ENCODE results near the gene PSD4.

The PSD4 gene

GRCh38 chr2:113228351-113228750 is 54.6 kb downstream of the PSD4 start:
- no peak overlapping the region for H3K4me2 ChIP-seq (ENCODE audit: low read length)
- TF ChIP-seq CTCF (IDR thresholded peaks at IDR 0.05; ENCODE audit: low read depth, low read length) (no peak), EZH2phosphoT487 (IDR thresholded peaks at IDR 0.05; ENCODE audit: low read depth) (no peak)
- no peaks in the 10 kb centered on the region for H3K4me1 ChIP-seq (ENCODE audit: low read length)
- no peak overlapping the region for H3K4me3 ChIP-seq (ENCODE audit: low read length)
- H3K9me3 ChIP-seq (ENCODE audit: insufficient read depth, low read length) = no peaks in the 10 kb centered on the region
- no peaks in the 10 kb centered on the region for H3K79me2 ChIP-seq (ENCODE audit: low read length)
- H3K27ac ChIP-seq (ENCODE audit: low read length) = no peak overlapping the region
- H2AFZ ChIP-seq (ENCODE audit: low read depth, low read length) = no peak overlapping the region
- no peaks in the 10 kb centered on the region for H3K27me3 ChIP-seq (ENCODE audit: low read depth, low read length)
- H3K9ac ChIP-seq (ENCODE audit: low read length) = no peak overlapping the region
- H3K36me3 ChIP-seq (replicated peaks; ENCODE audit: low read depth, low read length) = no peaks in the 10 kb centered on the region
- no peaks in the 10 kb centered on the region for H4K20me1 ChIP-seq (ENCODE audit: insufficient read depth, low read length)

- Histone ChIP-seq H3K9ac (ENCODE audit: low read length) (no peak overlapping the region), H3K4me1 (ENCODE audit: low read length) (no peaks in the 10 kb centered on the region), H3K9me3 (ENCODE audit: insufficient read depth, low read length) (no peaks in the 10 kb centered on the region), H3K27ac (ENCODE audit: low read length) (no peak overlapping the region), H3K79me2 (ENCODE audit: low read length) (no peaks in the 10 kb centered on the region), H3K4me2 (ENCODE audit: low read length) (no peak overlapping the region), H2AFZ (ENCODE audit: low read depth, low read length) (no peak overlapping the region), H4K20me1 (ENCODE audit: insufficient read depth, low read length) (no peaks in the 10 kb centered on the region), H3K36me3 (replicated peaks; ENCODE audit: low read depth, low read length) (no peaks in the 10 kb centered on the region), H3K4me3 (ENCODE audit: low read length) (no peak overlapping the region), H3K27me3 (ENCODE audit: low read depth, low read length) (no peaks in the 10 kb centered on the region)
- TF ChIP-seq EZH2phosphoT487 (IDR thresholded peaks at IDR 0.05; ENCODE audit: low read depth) (no peak), CTCF (IDR thresholded peaks at IDR 0.05; ENCODE audit: low read depth, low read length) (no peak)
Observed at GRCh38 chr2:113228991-113229716, 55.4 kb downstream of the PSD4 start.

GRCh38 chr2:113229795-113230194 is 56.0 kb downstream of the PSD4 start:
- Histone ChIP-seq H3K79me2 (ENCODE audit: low read length) (no peaks in the 10 kb centered on the region), H3K4me1 (ENCODE audit: low read length) (peaks cover 2% of the 10 kb centered on the region; the same call in 1 of the 2 replicates), H3K27ac (ENCODE audit: low read length) (no peak overlapping the region), H3K4me3 (ENCODE audit: low read length) (no peak overlapping the region), H3K4me2 (ENCODE audit: low read length) (no peak overlapping the region), H2AFZ (ENCODE audit: low read depth, low read length) (no peak overlapping the region), H3K27me3 (ENCODE audit: low read depth, low read length) (no peaks in the 10 kb centered on the region), H3K9me3 (ENCODE audit: insufficient read depth, low read length) (no peaks in the 10 kb centered on the region), H3K9ac (ENCODE audit: low read length) (no peak overlapping the region), H3K36me3 (replicated peaks; ENCODE audit: low read depth, low read length) (no peaks in the 10 kb centered on the region), H4K20me1 (ENCODE audit: insufficient read depth, low read length) (no peaks in the 10 kb centered on the region)
- TF ChIP-seq CTCF (IDR thresholded peaks at IDR 0.05; ENCODE audit: low read depth, low read length) (no peak), EZH2phosphoT487 (IDR thresholded peaks at IDR 0.05; ENCODE audit: low read depth) (no peak)

GRCh38 chr2:113230531-113230930 is 56.8 kb downstream of the PSD4 start:
- no peak overlapping the region for H2AFZ ChIP-seq (ENCODE audit: low read depth, low read length)
- no peak overlapping the region for H3K27ac ChIP-seq (ENCODE audit: low read length)
- H3K79me2 ChIP-seq (ENCODE audit: low read length) = peaks cover 1% of the 10 kb centered on the region; the same call in 1 of the 2 replicates
- H3K36me3 ChIP-seq (replicated peaks; ENCODE audit: low read depth, low read length) = no peaks in the 10 kb centered on the region
- H3K4me3 ChIP-seq (ENCODE audit: low read length) = no peak overlapping the region
- no peak for TF ChIP-seq EZH2phosphoT487 (IDR thresholded peaks at IDR 0.05; ENCODE audit: low read depth)
- no peak for TF ChIP-seq CTCF (IDR thresholded peaks at IDR 0.05; ENCODE audit: low read depth, low read length)
- H3K27me3 ChIP-seq (ENCODE audit: low read depth, low read length) = no peaks in the 10 kb centered on the region
- H3K9me3 ChIP-seq (ENCODE audit: insufficient read depth, low read length) = no peaks in the 10 kb centered on the region
- peaks cover 3% of the 10 kb centered on the region; the same call in 1 of the 2 replicates for H3K4me1 ChIP-seq (ENCODE audit: low read length)
- no peak overlapping the region for H3K4me2 ChIP-seq (ENCODE audit: low read length)
- H4K20me1 ChIP-seq (ENCODE audit: insufficient read depth, low read length) = no peaks in the 10 kb centered on the region
- no peak overlapping the region for H3K9ac ChIP-seq (ENCODE audit: low read length)
